Measurements from ENCODE around the gene KIF27.

DNA sequence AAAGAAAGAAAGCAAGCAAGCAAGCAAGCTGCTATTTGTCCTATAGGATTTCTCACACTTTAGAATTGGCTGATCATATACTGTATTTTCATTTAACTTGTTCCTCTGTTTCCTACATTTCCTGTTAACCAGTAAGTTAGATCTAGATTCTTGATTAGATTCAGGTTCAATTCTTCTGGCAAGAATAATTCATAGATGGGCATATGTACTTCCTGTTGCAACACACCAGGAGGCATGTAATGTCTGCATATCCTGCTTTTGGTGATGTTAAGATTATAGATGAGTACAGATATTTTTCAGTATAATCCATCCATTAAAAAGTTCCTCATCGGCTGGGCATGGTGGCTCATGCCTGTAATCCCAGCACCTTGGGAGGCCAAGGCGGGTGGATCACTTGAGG, 10.8 kb upstream of the KIF27 start:
- TF ChIP-seq, protein P1, sequence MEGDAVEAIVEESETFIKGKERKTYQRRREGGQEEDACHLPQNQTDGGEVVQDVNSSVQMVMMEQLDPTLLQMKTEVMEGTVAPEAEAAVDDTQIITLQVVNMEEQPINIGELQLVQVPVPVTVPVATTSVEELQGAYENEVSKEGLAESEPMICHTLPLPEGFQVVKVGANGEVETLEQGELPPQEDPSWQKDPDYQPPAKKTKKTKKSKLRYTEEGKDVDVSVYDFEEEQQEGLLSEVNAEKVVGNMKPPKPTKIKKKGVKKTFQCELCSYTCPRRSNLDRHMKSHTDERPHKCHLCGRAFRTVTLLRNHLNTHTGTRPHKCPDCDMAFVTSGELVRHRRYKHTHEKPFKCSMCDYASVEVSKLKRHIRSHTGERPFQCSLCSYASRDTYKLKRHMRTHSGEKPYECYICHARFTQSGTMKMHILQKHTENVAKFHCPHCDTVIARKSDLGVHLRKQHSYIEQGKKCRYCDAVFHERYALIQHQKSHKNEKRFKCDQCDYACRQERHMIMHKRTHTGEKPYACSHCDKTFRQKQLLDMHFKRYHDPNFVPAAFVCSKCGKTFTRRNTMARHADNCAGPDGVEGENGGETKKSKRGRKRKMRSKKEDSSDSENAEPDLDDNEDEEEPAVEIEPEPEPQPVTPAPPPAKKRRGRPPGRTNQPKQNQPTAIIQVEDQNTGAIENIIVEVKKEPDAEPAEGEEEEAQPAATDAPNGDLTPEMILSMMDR (conservative IDR thresholded peaks at IDR 0.05; ENCODE audit: low read depth, low read length): no peak
- no peak for TF ChIP-seq EZH2 (IDR thresholded peaks at IDR 0.05; ENCODE audit: borderline replicate concordance, low read depth, low read length, poor library complexity, severe bottlenecking)

Measured in A673 (cell line).